ENCODE results near the gene GLTP. TPM values are rescaled to one million over a fixed set of nuclear protein-coding genes. Genes with fewer than 3 reads are reported as not detected.

Gene GLTP
- total RNA-seq, 1 experiment from 2014 or later: 15.5 TPM

DNA sequence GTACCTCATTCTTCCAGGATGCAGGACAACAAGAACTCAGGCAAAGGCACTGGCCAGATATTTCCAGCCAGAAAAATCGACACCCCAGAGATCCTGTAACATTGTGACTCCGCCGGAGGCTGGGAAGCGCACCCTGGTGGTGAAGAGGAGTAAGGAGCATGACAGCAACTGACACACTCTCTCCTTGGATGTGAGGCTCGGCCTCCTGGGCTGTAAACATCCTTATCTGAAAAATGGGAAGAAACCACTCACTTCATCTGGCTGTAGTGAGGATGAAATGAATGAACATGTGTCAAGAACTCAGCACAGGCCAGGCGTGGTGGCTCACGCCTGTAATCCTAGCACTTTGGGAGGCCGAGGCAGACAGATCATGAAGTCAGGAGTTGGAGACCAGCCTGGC lies 47.3 kb upstream of the GLTP start:
- H3K14ac ChIP-seq (ENCODE audit: insufficient read depth, low read length): no peak overlapping the region
- H3K23me2 ChIP-seq (ENCODE audit: insufficient read length, low read depth, low read length, poor library complexity, severe bottlenecking): no peaks in the 10 kb centered on the region
- DNase-seq: peak; percentile 71
- H3K56ac ChIP-seq (ENCODE audit: insufficient read length, low read depth, low read length): no peak overlapping the region
- no peak overlapping the region for H4K5ac ChIP-seq (ENCODE audit: insufficient read length, low read depth, low read length)
- no peak overlapping the region for H2BK20ac ChIP-seq (ENCODE audit: low read depth, low read length, poor library complexity, severe bottlenecking)
- no peaks in the 10 kb centered on the region for H3K9me3 ChIP-seq (ENCODE audit: control insufficient read depth, low read depth, low read length)
- WGBS (ENCODE audit: extremely low coverage, insufficient read length, low lambda C conversion rate): no CpG with 5 or more reads among the region's 8 CpGs
- no peak overlapping the region for H3T11ph ChIP-seq (ENCODE audit: low read length)
- H3K79me1 ChIP-seq (ENCODE audit: insufficient read depth, low read depth, low read length, poor library complexity, severe bottlenecking): no peaks in the 10 kb centered on the region
- Mint-ChIP-seq H3K36me3 (ENCODE audit: insufficient read depth in 1 of 3, low read depth in 3 of 3) (peaks cover 9 to 18% (median 10%) of the 10 kb centered on the region in 3 experiments; a peak in 6 of 7 replicates), H3K4me1 (peaks cover 0 to 10% of the 10 kb centered on the region in 2 experiments; a peak in 3 of 4 replicates), H3K27ac (peak overlapping the region in 1 of 3 experiments; percentile 63; a peak in 2 of 7 replicates), H3K27me3 (ENCODE audit: low read depth) (no peaks in the 10 kb centered on the region; the same call in 1 of the 2 replicates), H3K4me3 (no peak overlapping the region), H3K9me3 (no peaks in the 10 kb centered on the region; a peak in 1 of 5 replicates)
- no peak overlapping the region for H2AK5ac ChIP-seq (ENCODE audit: insufficient read length, low read length)
- no peak overlapping the region for H3K27ac ChIP-seq (ENCODE audit: insufficient read length, low read depth, low read length)
- H3K4me1 ChIP-seq (ENCODE audit: insufficient read depth, low read length): no peaks in the 10 kb centered on the region
- H2BK120ac ChIP-seq (ENCODE audit: low read depth, low read length, poor library complexity, severe bottlenecking): no peak overlapping the region
- no peaks in the 10 kb centered on the region for H3K27me3 ChIP-seq (ENCODE audit: insufficient read depth, low read length)
- no peak overlapping the region for H4K91ac ChIP-seq (ENCODE audit: insufficient read length, low read depth, low read length)
- no peaks in the 10 kb centered on the region for H3K79me2 ChIP-seq (ENCODE audit: insufficient read depth, low read length)
- no peak overlapping the region for H2BK15ac ChIP-seq (ENCODE audit: low read depth, low read length)
- no peak overlapping the region for H3K4me2 ChIP-seq (ENCODE audit: insufficient read depth, insufficient read length, low read length)
- no peak overlapping the region for H2AFZ ChIP-seq (ENCODE audit: low read length)
- H3K9ac ChIP-seq (ENCODE audit: extremely low read depth, insufficient read length, low read length): no peak overlapping the region
- no peak overlapping the region for H2BK5ac ChIP-seq (ENCODE audit: insufficient read length, low read length)
- H3K18ac ChIP-seq (ENCODE audit: insufficient read length, low read depth, low read length): no peak overlapping the region
- H4K8ac ChIP-seq (replicated peaks; ENCODE audit: insufficient read length, low read depth, low read length): no peak overlapping the region
- H4K20me1 ChIP-seq (ENCODE audit: control insufficient read depth, insufficient read depth, insufficient read length): no peaks in the 10 kb centered on the region
- H3K4ac ChIP-seq (ENCODE audit: low read depth, low read length): no peak overlapping the region
- TF ChIP-seq, protein P1, sequence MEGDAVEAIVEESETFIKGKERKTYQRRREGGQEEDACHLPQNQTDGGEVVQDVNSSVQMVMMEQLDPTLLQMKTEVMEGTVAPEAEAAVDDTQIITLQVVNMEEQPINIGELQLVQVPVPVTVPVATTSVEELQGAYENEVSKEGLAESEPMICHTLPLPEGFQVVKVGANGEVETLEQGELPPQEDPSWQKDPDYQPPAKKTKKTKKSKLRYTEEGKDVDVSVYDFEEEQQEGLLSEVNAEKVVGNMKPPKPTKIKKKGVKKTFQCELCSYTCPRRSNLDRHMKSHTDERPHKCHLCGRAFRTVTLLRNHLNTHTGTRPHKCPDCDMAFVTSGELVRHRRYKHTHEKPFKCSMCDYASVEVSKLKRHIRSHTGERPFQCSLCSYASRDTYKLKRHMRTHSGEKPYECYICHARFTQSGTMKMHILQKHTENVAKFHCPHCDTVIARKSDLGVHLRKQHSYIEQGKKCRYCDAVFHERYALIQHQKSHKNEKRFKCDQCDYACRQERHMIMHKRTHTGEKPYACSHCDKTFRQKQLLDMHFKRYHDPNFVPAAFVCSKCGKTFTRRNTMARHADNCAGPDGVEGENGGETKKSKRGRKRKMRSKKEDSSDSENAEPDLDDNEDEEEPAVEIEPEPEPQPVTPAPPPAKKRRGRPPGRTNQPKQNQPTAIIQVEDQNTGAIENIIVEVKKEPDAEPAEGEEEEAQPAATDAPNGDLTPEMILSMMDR (conservative IDR thresholded peaks at IDR 0.05): peak; percentile 81
- no peak overlapping the region for H2BK12ac ChIP-seq (ENCODE audit: insufficient read length, low read depth, low read length)
- H3K23ac ChIP-seq (ENCODE audit: insufficient read length, low read depth, low read length): no peak overlapping the region

Data from H9 (cell line).